ENCODE results near the gene PPFIBP2.

Gene PPFIBP2

DNA sequence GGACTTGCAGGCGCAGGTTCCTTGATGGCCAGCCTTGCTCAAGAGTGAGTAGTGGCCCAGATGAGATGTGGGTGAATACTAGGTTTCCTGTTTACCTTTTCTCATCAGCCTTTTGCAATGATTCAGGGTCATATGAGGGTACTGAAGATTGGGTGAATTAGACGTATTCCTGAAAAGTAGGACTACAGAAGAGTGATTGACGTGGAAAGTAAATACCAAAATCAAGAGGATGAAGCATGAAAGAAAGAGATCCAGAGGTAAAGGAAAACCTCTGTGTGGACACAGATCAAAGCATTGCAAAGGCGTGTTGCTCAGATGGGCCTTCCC is 99.6 kb downstream of the PPFIBP2 start:
- Histone ChIP-seq H3K36me3 (ENCODE audit: insufficient read depth, low read length) (no peaks in the 10 kb centered on the region), H3K9me3 (ENCODE audit: low read length) (no peaks in the 10 kb centered on the region), H2AFZ (ENCODE audit: low read depth, low read length) (no peak overlapping the region), H3K4me3 (ENCODE audit: low read length) (no peak overlapping the region), H3K4me1 (ENCODE audit: insufficient read depth, low read length) (no peaks in the 10 kb centered on the region), H3K27me3 (ENCODE audit: insufficient read depth, low read length) (no peaks in the 10 kb centered on the region)

- no peak overlapping the region for H3K4me3 ChIP-seq (ENCODE audit: low read length)
- no peak overlapping the region for H2AFZ ChIP-seq (ENCODE audit: low read depth, low read length)
- no peaks in the 10 kb centered on the region for H3K36me3 ChIP-seq (ENCODE audit: insufficient read depth, low read length)
- H3K27me3 ChIP-seq (ENCODE audit: insufficient read depth, low read length), result no peaks in the 10 kb centered on the region
- no peaks in the 10 kb centered on the region for H3K9me3 ChIP-seq (ENCODE audit: low read length)
- H3K4me1 ChIP-seq (ENCODE audit: insufficient read depth, low read length), result no peaks in the 10 kb centered on the region
Observed at GRCh38 chr11:7614656-7615055, 100.9 kb downstream of the PPFIBP2 start.

DNA sequence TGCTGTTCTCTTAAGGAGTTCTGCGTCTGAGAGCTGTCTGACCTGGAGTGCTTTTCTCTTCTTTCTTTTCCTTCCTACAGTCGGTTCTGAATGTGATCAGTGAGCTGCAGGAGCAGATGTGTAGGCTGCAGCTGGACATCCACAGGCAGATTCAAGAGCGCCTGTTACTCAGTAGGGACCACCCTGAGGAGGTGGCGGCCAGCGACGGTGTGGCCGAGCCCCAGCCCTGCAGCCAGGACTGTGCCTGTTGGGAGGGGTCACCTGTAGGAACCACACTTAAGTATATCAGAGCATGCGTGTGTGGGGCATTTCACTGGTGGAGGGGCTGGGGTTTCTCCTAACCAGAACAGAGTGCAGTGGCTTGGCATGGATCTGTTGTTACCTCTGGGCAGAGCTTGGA is 103.2 kb downstream of the PPFIBP2 start:
- Histone ChIP-seq H3K27me3 (ENCODE audit: insufficient read depth, low read length) (no peaks in the 10 kb centered on the region), H3K36me3 (ENCODE audit: insufficient read depth, low read length) (no peaks in the 10 kb centered on the region), H3K4me3 (ENCODE audit: low read length) (no peak overlapping the region), H3K4me1 (ENCODE audit: insufficient read depth, low read length) (no peaks in the 10 kb centered on the region), H2AFZ (ENCODE audit: low read depth, low read length) (no peak overlapping the region), H3K9me3 (ENCODE audit: low read length) (no peaks in the 10 kb centered on the region)

- H3K9me3 ChIP-seq (ENCODE audit: low read length), result no peaks in the 10 kb centered on the region
- no peaks in the 10 kb centered on the region for H3K36me3 ChIP-seq (ENCODE audit: insufficient read depth, low read length)
- H3K4me3 ChIP-seq (ENCODE audit: low read length), result no peak overlapping the region
- H2AFZ ChIP-seq (ENCODE audit: low read depth, low read length), result no peak overlapping the region
- no peaks in the 10 kb centered on the region for H3K27me3 ChIP-seq (ENCODE audit: insufficient read depth, low read length)
- no peaks in the 10 kb centered on the region for H3K4me1 ChIP-seq (ENCODE audit: insufficient read depth, low read length)
Observed at GRCh38 chr11:7619322-7619721, 105.5 kb downstream of the PPFIBP2 start.

GRCh38 chr11:7621090-7621489 is 107.3 kb downstream of the PPFIBP2 start:
- Histone ChIP-seq H3K4me1 (ENCODE audit: insufficient read depth, low read length) (no peaks in the 10 kb centered on the region), H3K4me3 (ENCODE audit: low read length) (no peak overlapping the region), H3K9me3 (ENCODE audit: low read length) (no peaks in the 10 kb centered on the region), H3K27me3 (ENCODE audit: insufficient read depth, low read length) (no peaks in the 10 kb centered on the region), H3K36me3 (ENCODE audit: insufficient read depth, low read length) (no peaks in the 10 kb centered on the region), H2AFZ (ENCODE audit: low read depth, low read length) (no peak overlapping the region)

- Histone ChIP-seq H3K4me3 (ENCODE audit: low read length) (no peak overlapping the region), H3K36me3 (ENCODE audit: insufficient read depth, low read length) (no peaks in the 10 kb centered on the region), H3K9me3 (ENCODE audit: low read length) (no peaks in the 10 kb centered on the region), H3K4me1 (ENCODE audit: insufficient read depth, low read length) (no peaks in the 10 kb centered on the region), H3K27me3 (ENCODE audit: insufficient read depth, low read length) (no peaks in the 10 kb centered on the region), H2AFZ (ENCODE audit: low read depth, low read length) (no peak overlapping the region)
Observed at GRCh38 chr11:7621554-7621953, 107.8 kb downstream of the PPFIBP2 start.

DNA sequence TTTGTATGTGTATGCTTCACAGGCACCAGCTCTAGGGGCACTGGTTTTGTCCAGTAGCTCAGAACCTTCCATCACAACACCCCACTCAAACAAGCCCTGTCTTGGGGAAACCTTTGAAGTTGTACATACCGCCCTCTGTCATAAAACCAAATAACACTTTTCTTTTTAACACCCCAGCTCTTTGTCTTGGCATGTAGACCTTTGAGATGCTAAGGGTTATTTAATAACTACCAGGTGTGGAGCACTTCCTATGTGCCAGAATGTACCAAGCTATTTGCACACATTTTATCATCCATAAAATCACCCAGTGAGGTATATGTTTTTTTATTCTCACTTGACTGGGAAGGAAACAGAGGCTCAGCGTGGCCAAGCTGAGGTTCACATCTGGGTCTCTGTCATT is 108.9 kb downstream of the PPFIBP2 start:
- no peaks in the 10 kb centered on the region for H3K9me3 ChIP-seq (ENCODE audit: low read length)
- no peaks in the 10 kb centered on the region for H3K36me3 ChIP-seq (ENCODE audit: insufficient read depth, low read length)
- no peaks in the 10 kb centered on the region for H3K4me1 ChIP-seq (ENCODE audit: insufficient read depth, low read length)
- no peak overlapping the region for H2AFZ ChIP-seq (ENCODE audit: low read depth, low read length)
- H3K4me3 ChIP-seq (ENCODE audit: low read length), result no peak overlapping the region
- H3K27me3 ChIP-seq (ENCODE audit: insufficient read depth, low read length), result no peaks in the 10 kb centered on the region

GRCh38 chr11:7628660-7629059 is 114.9 kb downstream of the PPFIBP2 start:
- Histone ChIP-seq H2AFZ (ENCODE audit: low read depth, low read length) (no peak overlapping the region), H3K27me3 (ENCODE audit: insufficient read depth, low read length) (no peaks in the 10 kb centered on the region), H3K9me3 (ENCODE audit: low read length) (no peaks in the 10 kb centered on the region), H3K4me1 (ENCODE audit: insufficient read depth, low read length) (no peaks in the 10 kb centered on the region), H3K4me3 (ENCODE audit: low read length) (no peak overlapping the region), H3K36me3 (ENCODE audit: insufficient read depth, low read length) (no peaks in the 10 kb centered on the region)

DNA sequence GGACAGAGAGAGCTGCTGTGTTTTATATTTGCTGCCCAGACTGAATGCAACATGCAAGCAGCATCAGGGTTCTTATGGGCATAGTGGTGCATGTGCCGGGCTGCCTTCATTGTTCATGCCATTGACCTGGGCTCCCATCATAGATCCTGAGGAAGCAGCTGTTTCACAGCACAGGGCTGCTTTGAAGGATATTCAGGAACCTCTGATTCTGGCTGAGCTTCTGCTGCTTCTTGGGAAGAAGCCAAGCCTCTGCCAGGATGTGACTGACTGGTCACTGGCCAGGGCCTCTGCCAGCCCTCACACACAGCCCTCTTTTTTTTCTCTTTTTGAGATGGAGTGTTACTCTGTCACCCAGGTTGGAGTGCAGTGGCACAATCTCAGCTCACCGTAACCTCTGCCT is 116.2 kb downstream of the PPFIBP2 start:
- Histone ChIP-seq H3K9me3 (ENCODE audit: low read length) (no peaks in the 10 kb centered on the region), H2AFZ (ENCODE audit: low read depth, low read length) (no peak overlapping the region), H3K27me3 (ENCODE audit: insufficient read depth, low read length) (no peaks in the 10 kb centered on the region), H3K4me3 (ENCODE audit: low read length) (no peak overlapping the region), H3K36me3 (ENCODE audit: insufficient read depth, low read length) (no peaks in the 10 kb centered on the region), H3K4me1 (ENCODE audit: insufficient read depth, low read length) (no peaks in the 10 kb centered on the region)

DNA sequence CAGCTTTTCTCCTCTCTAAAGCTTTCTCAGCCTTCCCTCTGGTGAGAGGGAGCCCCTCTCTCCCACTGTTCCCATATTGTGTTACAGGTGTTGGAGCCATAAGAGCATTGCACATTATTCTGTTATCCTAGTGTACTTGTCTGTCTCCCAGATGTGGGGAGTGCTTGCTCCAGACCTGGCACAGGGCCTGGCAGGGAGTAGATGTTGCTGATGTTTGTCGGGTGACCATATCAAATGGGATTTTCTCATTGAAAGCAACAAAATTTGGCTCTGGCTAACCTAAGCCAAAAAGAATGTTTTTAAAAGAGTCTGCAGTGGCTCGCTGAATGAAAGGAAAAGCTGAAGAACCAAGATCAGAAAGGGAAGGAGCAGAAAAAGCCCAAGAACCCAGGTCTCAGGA is 118.4 kb downstream of the PPFIBP2 start:
- no peak overlapping the region for H3K4me3 ChIP-seq (ENCODE audit: low read length)
- no peak overlapping the region for H2AFZ ChIP-seq (ENCODE audit: low read depth, low read length)
- H3K27me3 ChIP-seq (ENCODE audit: insufficient read depth, low read length), result no peaks in the 10 kb centered on the region
- H3K4me1 ChIP-seq (ENCODE audit: insufficient read depth, low read length), result no peaks in the 10 kb centered on the region
- no peaks in the 10 kb centered on the region for H3K36me3 ChIP-seq (ENCODE audit: insufficient read depth, low read length)
- no peaks in the 10 kb centered on the region for H3K9me3 ChIP-seq (ENCODE audit: low read length)

DNA sequence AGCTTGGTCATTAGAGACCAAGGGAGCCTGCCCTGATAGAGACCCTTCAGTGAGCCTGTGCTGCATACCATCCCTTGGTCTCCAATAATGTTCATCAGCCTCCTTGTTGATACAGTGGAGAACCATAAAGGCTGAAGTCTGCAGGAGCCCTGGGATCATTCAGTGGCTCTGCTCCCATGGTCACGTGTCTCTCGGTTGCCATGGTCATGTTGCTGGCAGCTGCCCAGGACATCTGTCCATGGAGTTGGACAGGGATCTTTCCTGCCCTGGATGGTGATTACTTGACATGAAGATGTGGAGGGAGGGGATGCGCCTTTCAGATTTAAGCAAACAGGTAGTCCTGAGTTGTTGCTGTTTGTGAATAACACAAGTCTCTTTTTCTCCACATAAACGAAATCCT is 121.3 kb downstream of the PPFIBP2 start:
- Histone ChIP-seq H3K4me1 (ENCODE audit: insufficient read depth, low read length) (no peaks in the 10 kb centered on the region), H3K36me3 (ENCODE audit: insufficient read depth, low read length) (no peaks in the 10 kb centered on the region), H3K9me3 (ENCODE audit: low read length) (no peaks in the 10 kb centered on the region), H3K27me3 (ENCODE audit: insufficient read depth, low read length) (no peaks in the 10 kb centered on the region), H2AFZ (ENCODE audit: low read depth, low read length) (no peak overlapping the region), H3K4me3 (ENCODE audit: low read length) (no peak overlapping the region)

DNA sequence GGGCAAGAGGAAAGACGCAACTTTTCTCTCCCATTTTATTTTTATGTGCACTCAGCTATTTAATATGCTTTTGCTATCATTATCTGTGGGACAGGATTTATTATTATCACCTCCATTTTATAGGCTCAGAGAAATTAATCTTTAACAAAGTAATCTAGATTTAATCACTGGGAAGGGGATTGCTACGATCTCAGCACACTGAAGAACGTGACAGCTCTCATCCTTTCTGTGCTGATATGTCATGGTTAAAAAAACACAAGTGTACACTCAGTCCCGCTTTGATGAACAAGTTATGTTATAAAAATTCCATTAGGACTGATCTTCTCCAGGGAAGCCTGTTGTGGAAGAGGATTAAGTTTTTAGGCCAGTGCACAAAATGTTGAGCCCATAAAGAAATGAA is 121.9 kb downstream of the PPFIBP2 start:
- Histone ChIP-seq H3K9me3 (ENCODE audit: low read length) (no peaks in the 10 kb centered on the region), H3K36me3 (ENCODE audit: insufficient read depth, low read length) (no peaks in the 10 kb centered on the region), H2AFZ (ENCODE audit: low read depth, low read length) (no peak overlapping the region), H3K27me3 (ENCODE audit: insufficient read depth, low read length) (no peaks in the 10 kb centered on the region), H3K4me3 (ENCODE audit: low read length) (no peak overlapping the region), H3K4me1 (ENCODE audit: insufficient read depth, low read length) (no peaks in the 10 kb centered on the region)

DNA sequence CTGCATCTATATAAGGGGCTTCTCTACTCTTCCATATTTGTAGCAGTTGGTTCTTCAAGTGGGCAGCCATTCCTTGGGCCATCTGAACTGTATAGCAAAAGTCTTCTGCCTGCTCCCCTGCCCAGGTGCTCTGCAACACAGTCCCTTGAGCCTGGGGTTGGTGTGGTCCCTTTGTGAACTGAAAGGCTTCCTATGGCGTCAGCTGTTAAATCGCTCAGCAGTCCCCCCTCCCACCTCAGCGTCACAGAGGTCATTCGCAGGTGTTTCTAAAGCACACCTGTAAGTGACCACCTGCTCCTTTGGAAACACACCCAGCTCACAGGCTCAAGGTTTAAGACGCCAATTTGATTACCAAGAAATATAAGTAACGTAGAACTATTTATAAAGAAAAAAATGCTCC is 122.6 kb downstream of the PPFIBP2 start:
- Histone ChIP-seq H3K27me3 (ENCODE audit: insufficient read depth, low read length) (no peaks in the 10 kb centered on the region), H3K36me3 (ENCODE audit: insufficient read depth, low read length) (no peaks in the 10 kb centered on the region), H3K4me3 (ENCODE audit: low read length) (no peak overlapping the region), H2AFZ (ENCODE audit: low read depth, low read length) (no peak overlapping the region), H3K9me3 (ENCODE audit: low read length) (no peaks in the 10 kb centered on the region), H3K4me1 (ENCODE audit: insufficient read depth, low read length) (no peaks in the 10 kb centered on the region)

DNA sequence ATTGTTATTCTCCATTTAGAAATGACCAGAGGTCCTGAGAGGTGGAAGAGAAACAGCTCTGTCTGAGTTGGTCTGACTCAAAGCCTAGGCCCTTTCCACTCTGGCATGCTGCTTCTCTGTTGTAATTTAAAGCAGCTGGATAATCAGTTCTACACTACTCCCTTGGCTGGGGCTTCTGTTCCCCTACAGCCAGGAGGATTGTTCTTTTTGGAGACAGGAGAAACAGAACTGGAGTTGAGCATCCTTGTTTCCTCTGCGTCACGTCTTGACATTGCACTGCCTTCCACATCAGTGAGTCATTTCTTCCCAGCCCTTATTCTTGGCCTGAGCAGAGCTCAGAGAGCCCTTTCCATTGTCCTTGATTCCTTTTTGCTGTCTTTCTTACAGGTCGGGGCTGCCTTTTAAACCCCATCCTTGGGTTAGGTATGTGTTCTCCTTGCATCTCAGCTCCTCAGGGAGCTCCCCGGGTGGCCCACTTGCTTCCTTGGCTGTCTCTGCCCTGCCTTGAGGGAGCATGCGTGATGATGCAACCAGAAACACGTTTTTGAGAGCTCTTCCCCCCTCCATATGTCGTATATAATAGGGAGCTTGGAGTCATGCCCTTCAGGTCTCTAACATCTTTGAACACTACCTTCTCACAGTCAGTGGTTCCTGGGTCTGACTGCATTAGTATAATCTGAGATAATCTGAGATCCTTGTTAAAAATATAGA is 123.8 kb downstream of the PPFIBP2 start:
- Histone ChIP-seq H3K36me3 (ENCODE audit: insufficient read depth, low read length) (no peaks in the 10 kb centered on the region), H3K9me3 (ENCODE audit: low read length) (peaks cover 6% of the 10 kb centered on the region), H3K4me3 (ENCODE audit: low read length) (no peak overlapping the region), H2AFZ (ENCODE audit: low read depth, low read length) (no peak overlapping the region), H3K4me1 (ENCODE audit: insufficient read depth, low read length) (no peaks in the 10 kb centered on the region), H3K27me3 (ENCODE audit: insufficient read depth, low read length) (no peaks in the 10 kb centered on the region)

Measured in neuron (in vitro differentiated cells).